Frontal cortex (tissue), 4 donors: ENCODE results near the gene TRERF1. TPM values are rescaled to one million over a fixed set of nuclear protein-coding genes. Genes with fewer than 3 reads are reported as not detected.
"Not testable (repeated sequence)": the region's sequence is repeated elsewhere in the genome, so short reads cannot be mapped to it uniquely, and the experiment has no call there.

Experiments used
- DNase-seq, 2 donors: peaks; one replicate each; pipeline ENCODE4 v3.0.0; 2012; ENCODE audit warnings: low spot score in 2 of 2
- FAIRE-seq: peaks from 2 replicates; lab custom pipeline; 2012; peaks lifted over from hg19 to GRCh38; lab: Jason Lieb, UNC
- total RNA-seq: library from RNA; depleted of rRNA; stranded (reverse); fragments of >200 nt; gene quantifications from one replicate; pipeline ENCODE4 v1.2.3, GENCODE V29; 2014
- donor health status: control.
- donor health status: control.
- donor health status: control.

Gene TRERF1
- total RNA-seq, 1 donor from 2014 or later: 2.9 TPM

- DNase-seq: no peak
- no peak for FAIRE-seq
Observed at GRCh38 chr6:42217157-42217518, 234.6 kb downstream of the TRERF1 start.

DNA sequence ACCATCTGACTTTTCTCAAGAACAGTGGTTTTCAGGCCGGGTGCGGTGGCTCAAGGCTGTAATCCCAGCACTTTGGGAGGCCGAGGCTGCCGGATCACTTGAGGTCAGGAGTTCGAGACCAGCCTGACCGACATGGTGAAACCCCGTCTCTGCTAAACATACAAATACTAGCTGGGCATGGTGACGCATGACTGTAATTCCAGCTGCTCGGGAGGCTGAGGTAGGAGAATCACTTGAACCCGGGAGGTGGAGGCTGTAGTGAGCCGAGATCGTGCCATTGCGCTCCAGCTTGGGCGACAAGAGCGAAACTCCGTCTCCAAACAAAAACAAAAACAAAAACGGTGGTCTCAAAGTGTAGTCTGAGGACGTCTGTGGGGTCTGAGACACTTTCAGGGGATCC lies 235.2 kb downstream of the TRERF1 start:
- DNase-seq, FAIRE-seq: not testable (repeated sequence)

DNA sequence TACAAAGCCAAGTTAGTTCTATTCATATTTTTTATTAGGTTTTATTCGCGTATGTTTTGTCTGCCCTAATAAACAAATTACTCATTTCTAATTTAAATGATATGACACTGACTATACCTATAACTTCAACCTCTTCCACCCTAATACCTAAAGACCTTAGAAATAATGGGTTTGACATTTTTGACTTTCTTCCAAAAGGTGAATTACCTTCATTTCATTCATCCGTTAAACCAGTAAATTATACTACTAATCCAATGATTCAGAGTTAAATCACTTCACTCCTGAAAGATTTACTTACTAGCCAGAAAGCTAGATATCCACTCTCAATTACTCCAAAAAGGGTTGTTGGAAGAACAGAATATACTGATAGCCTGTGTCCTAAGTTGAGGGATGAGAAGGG lies 239.3 kb downstream of the TRERF1 start:
- DNase-seq (no peak), FAIRE-seq (no peak)

DNA sequence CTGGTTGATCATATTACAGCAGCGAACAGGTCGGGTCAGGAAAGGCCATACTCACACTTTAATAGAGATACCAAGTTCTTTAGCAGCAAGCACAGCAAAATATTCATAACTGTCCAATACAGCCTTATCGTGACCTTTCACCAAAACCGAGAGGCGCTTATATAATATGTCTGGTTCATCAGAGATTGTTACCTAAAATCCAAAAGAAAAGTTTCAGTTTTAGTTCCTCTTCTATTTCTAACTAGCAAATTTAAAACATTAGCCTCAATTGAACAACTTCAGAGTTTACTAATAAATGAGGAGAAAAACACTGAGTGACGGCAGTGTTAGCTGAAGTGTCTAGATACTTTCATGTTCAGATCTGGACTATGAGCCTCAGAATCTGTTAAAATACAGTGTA lies 240.0 kb downstream of the TRERF1 start:
- DNase-seq (no peak), FAIRE-seq (no peak)

GRCh38 chr6:42210551-42210950 lies 241.2 kb downstream of the TRERF1 start:
- FAIRE-seq (no peak), DNase-seq (no peak)

GRCh38 chr6:42207559-42207958 lies 244.2 kb downstream of the TRERF1 start:
- not testable (repeated sequence) for FAIRE-seq, DNase-seq

- DNase-seq (no peak), FAIRE-seq (no peak)
Observed at GRCh38 chr6:42204768-42205282, 246.9 kb downstream of the TRERF1 start.

DNA sequence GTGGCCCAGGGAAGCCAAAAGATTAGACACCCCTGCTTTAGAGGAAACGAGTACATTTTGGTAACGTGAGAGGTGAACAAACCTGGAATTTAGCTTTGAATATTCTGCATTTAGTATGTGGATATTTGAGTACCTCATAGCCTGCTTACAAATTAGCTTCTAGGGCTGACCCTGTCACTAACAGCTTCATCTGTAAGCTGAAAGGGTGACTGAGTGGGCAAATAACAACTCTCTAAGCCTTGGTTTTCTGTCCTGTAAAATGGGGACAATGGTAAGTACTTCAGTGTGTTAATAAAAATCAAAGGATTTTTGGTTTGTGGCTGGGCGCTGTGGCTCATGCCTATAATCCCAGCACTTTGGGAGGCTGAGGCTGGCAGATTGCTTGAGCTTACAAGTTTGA lies 248.5 kb downstream of the TRERF1 start:
- DNase-seq (no peak), FAIRE-seq (no peak)

- not testable (repeated sequence) for DNase-seq
Observed at GRCh38 chr6:42202131-42202915, 249.4 kb downstream of the TRERF1 start.

DNA sequence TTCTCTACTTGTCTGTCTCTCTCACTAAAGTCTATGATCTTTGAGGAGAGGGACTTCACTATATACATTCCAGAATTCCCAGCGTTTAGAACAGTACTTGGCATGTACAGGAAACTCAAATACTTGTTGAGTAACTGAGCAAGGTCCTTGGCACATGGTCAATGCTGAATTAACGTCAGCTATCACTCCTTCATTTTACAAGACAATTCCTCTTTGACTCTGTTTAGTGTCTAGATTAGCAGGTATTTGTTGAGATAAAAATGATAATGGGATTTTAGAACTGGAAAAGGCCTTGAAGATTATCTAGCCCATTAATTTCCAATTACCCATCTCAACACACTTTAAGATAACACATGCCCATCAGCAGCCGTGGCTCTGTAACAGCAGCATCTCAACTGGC lies 250.3 kb downstream of the TRERF1 start:
- FAIRE-seq (no peak), DNase-seq (no peak)

More at GRCh38 chr6:42202131-42202915, 249.4 kb downstream of the TRERF1 start:
- not testable (repeated sequence) for FAIRE-seq

DNA sequence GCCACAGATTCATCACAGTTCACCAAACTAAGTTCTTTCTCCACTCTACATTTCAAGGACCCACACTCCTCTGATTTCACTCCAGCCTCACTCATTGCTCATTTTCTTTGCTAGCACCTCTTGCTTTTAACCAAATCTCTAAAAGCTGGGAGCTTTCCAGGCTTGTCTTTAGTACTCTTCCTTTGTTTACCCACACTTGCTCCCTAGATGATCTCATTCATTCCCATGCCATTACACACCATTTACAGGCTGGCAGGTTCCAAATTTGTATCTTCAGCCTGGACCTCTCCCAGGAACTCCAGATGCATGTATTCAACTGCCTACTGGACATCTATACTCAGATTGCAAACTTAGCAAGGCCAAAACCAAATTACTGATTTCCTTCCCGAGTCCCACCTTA lies 251.7 kb downstream of the TRERF1 start:
- FAIRE-seq: no peak

GRCh38 chr6:42199106-42199981 lies 252.4 kb downstream of the TRERF1 start:
- DNase-seq (no peak), FAIRE-seq (no peak)

More for the DNA sequence above, 251.7 kb downstream of the TRERF1 start:
- DNase-seq: no peak

- FAIRE-seq (no peak), DNase-seq (no peak)
Observed at GRCh38 chr6:42197555-42198362, 254.0 kb downstream of the TRERF1 start.

DNA sequence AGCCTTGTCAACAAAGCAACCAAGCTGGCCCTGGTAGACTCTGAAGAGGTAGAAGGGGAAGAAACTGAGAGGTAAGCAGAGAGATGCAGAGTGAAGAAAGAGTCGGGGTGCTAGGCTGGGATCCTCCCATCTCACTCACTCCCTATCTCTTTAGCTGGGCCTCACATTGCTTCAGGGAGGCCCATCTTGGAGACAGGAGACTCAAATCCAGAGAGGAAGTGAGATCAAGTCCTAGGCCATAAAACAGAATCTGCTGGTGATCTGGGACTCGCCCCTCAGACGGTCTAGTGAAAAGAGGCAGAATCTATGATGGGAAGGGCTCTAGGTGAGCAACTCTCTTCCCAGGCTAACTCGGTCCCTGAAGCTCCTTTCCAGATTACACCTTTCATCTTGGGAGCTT lies 256.3 kb downstream of the TRERF1 start:
- FAIRE-seq (no peak), DNase-seq (no peak)

- no peak for DNase-seq
- no peak for FAIRE-seq
Observed at GRCh38 chr6:42194056-42194455, 257.7 kb downstream of the TRERF1 start.

DNA sequence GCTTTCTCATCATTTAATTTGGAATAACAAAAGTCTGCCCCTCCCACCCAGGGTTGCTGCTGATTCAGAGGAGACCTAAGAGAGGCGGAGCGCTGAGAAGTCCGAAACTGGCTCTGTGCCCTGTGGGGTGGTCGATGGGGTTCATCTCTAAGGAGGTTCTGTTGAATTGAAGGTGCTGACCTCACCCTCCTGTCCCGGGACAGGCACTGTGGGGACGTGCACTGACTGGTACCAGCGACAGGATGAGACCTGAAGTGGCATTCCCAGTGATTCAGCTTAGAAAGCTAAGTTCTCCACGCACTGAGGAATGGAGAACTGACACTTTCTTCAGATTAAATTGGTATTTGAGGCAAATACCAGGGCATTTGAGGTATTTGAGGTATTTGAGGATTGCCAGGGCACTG lies 258.2 kb downstream of the TRERF1 start:
- FAIRE-seq (no peak), DNase-seq (no peak)

GRCh38 chr6:42192385-42192784 lies 259.3 kb downstream of the TRERF1 start:
- FAIRE-seq, DNase-seq: not testable (repeated sequence)

DNA sequence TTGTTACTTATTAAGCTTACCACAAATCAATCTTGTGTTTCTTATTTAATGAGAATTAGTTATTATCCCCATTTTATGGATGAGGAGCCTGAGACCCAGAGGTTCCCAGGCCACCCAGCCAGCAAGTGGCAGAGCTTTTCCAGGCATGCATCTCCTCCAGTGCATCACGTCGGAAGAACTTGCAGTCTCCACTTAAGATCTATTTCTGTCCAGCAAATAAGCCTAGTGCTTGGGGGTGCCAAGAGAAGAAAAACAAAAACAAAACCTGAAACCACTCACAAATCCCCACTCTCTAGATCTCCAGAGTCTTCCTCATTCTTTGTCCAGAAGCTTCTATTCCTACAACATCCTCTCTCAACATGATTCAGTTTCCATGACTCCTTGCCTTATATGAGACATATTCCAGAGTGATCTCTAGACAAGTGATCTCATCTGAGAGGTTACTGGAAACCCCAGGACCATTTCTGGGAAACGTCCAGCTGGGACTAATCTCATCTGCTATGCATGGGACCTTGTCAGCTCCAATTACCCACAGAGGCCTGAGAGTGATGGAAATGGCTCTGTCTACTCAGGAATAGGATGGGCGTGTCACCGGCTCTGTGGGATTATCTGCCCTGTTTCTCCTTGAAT lies 261.1 kb downstream of the TRERF1 start:
- no peak for DNase-seq
- FAIRE-seq: no peak

- no peak for DNase-seq
- FAIRE-seq: no peak
Observed at GRCh38 chr6:42188406-42188805, 263.3 kb downstream of the TRERF1 start.
